Heart left ventricle (tissue), 16 donors: Measurements from ENCODE around the gene CACNA1C. TPM values are rescaled to one million over a fixed set of nuclear protein-coding genes. Genes with fewer than 3 reads are reported as not detected.

Experiments
- ATAC-seq, 4 donors: fragments of 200-7000 bp; cut with Tn5 transposase; one replicate each; pipeline ENCODE4 v1.9.1; 2020 to 2022; ENCODE audit warnings: moderate library complexity in 4 of 4, mild to moderate bottlenecking in 3 of 4, moderate number of reproducible peaks in 1 of 4
- DNase-seq, 5 donors: peaks; one replicate each; pipeline ENCODE4 v3.0.0-alpha.2; 2020
- H3K27ac ChIP-seq, 12 donors: fragments of 200-600 bp; sonication (generic) in 4 of 12; one replicate each; pipeline versions ENCODE4 v1.5.0 to v1.8.0; 2016 to 2022; ENCODE audit warnings: mild to moderate bottlenecking in 2 of 12
- H3K27me3 ChIP-seq, 9 donors: fragments of 200-600 bp; sonication (generic) in 2 of 9; one replicate each; pipeline versions ENCODE4 v1.5.1 to v1.8.0; 2016 to 2022; ENCODE audit warnings: mild to moderate bottlenecking in 3 of 9
- H3K36me3 ChIP-seq, 9 donors: fragments of 200-600 bp; sonication (generic) in 2 of 9; one replicate each; pipeline versions ENCODE4 v1.5.0 to v1.8.0; 2018 to 2022; ENCODE audit warnings: mild to moderate bottlenecking in 2 of 9
- H3K4me1 ChIP-seq, 12 donors: fragments of 200-600 bp; sonication (generic) in 4 of 12; one replicate each; pipeline versions ENCODE4 v1.5.0 to v1.8.0; 2016 to 2022; ENCODE audit warnings: mild to moderate bottlenecking in 3 of 12
- H3K4me3 ChIP-seq, 12 donors: fragments of 200-600 bp; sonication (generic) in 4 of 12; one replicate each; pipeline versions ENCODE4 v1.5.0 to v1.8.0; 2017 to 2022; ENCODE audit warnings: mild to moderate bottlenecking in 9 of 12, moderate library complexity in 4 of 12
- H3K9me3 ChIP-seq, 12 donors: fragments of 200-600 bp; sonication (generic) in 4 of 12; one replicate each; pipeline versions ENCODE4 v1.5.0 to v1.8.0; 2016 to 2022; ENCODE audit warnings: mild to moderate bottlenecking in 1 of 12
- POLR2A ChIP-seq, 2 donors: fragments of 450-650 bp; IDR thresholded peaks; one replicate each; pipeline ENCODE4 v1.6.1; 2017; ENCODE audit warnings: antibody characterized with exemption in 2 of 2, mild to moderate bottlenecking in 2 of 2, moderate library complexity in 2 of 2
- WGBS, 4 donors: extraction: QIAGEN DNeasy Blood & Tissue Kit in 2 of 4; methylation state at CpG; one replicate each; pipeline versions ENCODE4 v1.1.5 to v1.1.7; 2013 to 2018; 5-methylcytosine and 5-hydroxymethylcytosine counted together
- intact Hi-C, 10 donors: fragments of 100-400 bp; cut with DNase I; formaldehyde crosslinking; loops; one replicate each; pipeline versions ENCODE4 v1.11.1 to v1.14.2; 2022
- polyA plus RNA-seq, 2 donors: library from polyadenylated mRNA; stranded (reverse); fragments of 200-250 nt; gene quantifications; one replicate each; pipeline ENCODE4 v1.2.3, GENCODE V29; 2013
- total RNA-seq, 9 donors: library from RNA; depleted of rRNA in 2 of 9; stranded (reverse); fragments of >200 nt in 2 of 9; fragmentation: NEBNext Ultra II Directional in 3 of 9; extraction: Animal tissue kit (Norgen Biotek cat#: 25700) in 3 of 9; gene quantifications; one replicate each; pipeline versions ENCODE4 v1.1.0 to v1.2.4, GENCODE V29; 2016 to 2023
- TF ChIP-seq, protein P1 (sequence below), 12 donors: fragments of 200-600 bp; sonication (generic) in 4 of 12; IDR thresholded peaks; one replicate each; pipeline versions ENCODE4 v1.5.0 to v1.8.0; 2018 to 2022; ENCODE audit warnings: antibody characterized with exemption in 12 of 12, mild to moderate bottlenecking in 5 of 12
- donor health status: ischemic (EF 13 %, LVEDD 7.1; RV severe dilation, severe dysfunction).
- donor health status: healthy with polysubstance abuse.
- donor health status: DM: no; HTN: yes; CAD: no.
- donor health status: DM: no; HTN: no; CAD: no.
- donor health status: ischemic (EF 25% LVEDD 6.9; RV normal size, moderate dysfunction).
- donor health status: ischemic (EF 25% LVEDD 5.7; RV mildly dilated, moderate dysfunction).
- donor health status: healthy.
- donor health status: DM: yes; HTN: yes; CAD: no.
- donor health status: ischemic (EF 35%, LVEDD 5.7; RV mildly dilated, moderate dysfunction).
- donor health status: nonischemic (EF 11% LVEDD 7.7; RV severe dilation, severe dysfunction).
- donor health status: DM: yes; HTN: yes; CAD: no.
- donor health status: PGD.
- donor health status: ischemic (EF 29% LVEDD 5.4; RV normal size, mild dysfunction).
- donor health status: nonischemic (EF 23%, LVEDD 6.1; RV moderate dilation, normal function).

CACNA1C gene
- total and polyA plus RNA-seq, 11 donors: 41.9 to 196 (median 164) TPM

DNA sequence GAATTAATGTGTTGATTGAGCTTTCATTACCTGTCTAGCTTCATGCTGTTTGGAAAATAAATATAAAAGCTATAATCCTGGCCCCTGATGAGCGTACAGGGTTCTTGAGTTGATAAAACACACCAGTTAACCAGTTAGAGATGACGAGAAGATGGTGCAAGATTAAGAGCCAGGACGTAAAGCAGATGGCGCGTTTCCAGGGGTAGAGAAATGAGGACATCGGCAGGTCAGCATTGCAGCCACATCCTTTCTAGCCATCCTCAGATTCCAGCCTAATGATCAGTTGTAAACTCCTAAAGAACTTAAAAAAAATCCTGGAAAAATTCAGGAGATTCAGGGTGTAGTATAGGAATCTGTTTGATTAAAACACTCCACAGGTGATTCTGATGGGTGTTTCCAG is 203.7 kb downstream of the CACNA1C start:
- Histone ChIP-seq H3K4me3 (no peak overlapping the region), H3K4me1 (peaks cover 5 to 72% (median 41%) of the 10 kb centered on the region in 12 donors), H3K9me3 (no peaks in the 10 kb centered on the region), H3K27me3 (no peaks in the 10 kb centered on the region), H3K27ac (peak overlapping the region in 4 of 12 donors; percentile 18 to 40 (median 32)), H3K36me3 (peaks cover 0 to 2% (median 0%) of the 10 kb centered on the region in 9 donors)
- ATAC-seq (no peak), DNase-seq (no peak)
- TF ChIP-seq, protein P1, sequence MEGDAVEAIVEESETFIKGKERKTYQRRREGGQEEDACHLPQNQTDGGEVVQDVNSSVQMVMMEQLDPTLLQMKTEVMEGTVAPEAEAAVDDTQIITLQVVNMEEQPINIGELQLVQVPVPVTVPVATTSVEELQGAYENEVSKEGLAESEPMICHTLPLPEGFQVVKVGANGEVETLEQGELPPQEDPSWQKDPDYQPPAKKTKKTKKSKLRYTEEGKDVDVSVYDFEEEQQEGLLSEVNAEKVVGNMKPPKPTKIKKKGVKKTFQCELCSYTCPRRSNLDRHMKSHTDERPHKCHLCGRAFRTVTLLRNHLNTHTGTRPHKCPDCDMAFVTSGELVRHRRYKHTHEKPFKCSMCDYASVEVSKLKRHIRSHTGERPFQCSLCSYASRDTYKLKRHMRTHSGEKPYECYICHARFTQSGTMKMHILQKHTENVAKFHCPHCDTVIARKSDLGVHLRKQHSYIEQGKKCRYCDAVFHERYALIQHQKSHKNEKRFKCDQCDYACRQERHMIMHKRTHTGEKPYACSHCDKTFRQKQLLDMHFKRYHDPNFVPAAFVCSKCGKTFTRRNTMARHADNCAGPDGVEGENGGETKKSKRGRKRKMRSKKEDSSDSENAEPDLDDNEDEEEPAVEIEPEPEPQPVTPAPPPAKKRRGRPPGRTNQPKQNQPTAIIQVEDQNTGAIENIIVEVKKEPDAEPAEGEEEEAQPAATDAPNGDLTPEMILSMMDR (IDR thresholded peaks at IDR 0.05): no peak
- TF ChIP-seq POLR2A (IDR thresholded peaks at IDR 0.05): no peak
- intact Hi-C loops: loop anchor here in 2 of 10 donors (5.0 to 10.0 kb wide), 2 partner anchors 64 to 202 kb away; partner anchors contain the start of gene CACNA1C (in 1 of the 2)
- 70 to 79% (median 75%) methylated on average over 6 of the region's 6 CpGs for WGBS, 4 donors

DNA sequence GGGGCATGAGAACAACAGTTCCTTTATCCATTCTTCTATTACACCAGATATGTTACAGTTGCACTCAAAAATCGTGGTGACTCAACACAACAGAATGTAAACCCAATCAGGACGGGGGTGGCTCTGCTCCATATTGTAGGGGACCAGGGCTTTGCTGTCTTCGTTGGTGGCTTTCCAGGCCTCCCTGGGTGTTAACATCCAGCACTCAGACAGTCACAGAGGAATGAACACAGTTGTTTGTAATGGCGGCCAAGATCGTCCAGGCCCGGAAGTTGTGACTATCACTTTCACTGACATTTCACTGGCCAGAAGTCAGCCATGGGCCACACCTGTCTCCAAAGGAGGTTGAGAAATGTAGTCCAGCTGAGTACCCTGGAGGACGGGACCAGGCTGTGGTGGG is 204.1 kb downstream of the CACNA1C start:
- Histone ChIP-seq H3K4me3 (no peak overlapping the region), H3K4me1 (peaks cover 5 to 72% (median 42%) of the 10 kb centered on the region in 12 donors), H3K9me3 (no peaks in the 10 kb centered on the region), H3K36me3 (peaks cover 0 to 2% (median 0%) of the 10 kb centered on the region in 9 donors), H3K27me3 (no peaks in the 10 kb centered on the region), H3K27ac (peak overlapping the region in 5 of 12 donors; percentile 15 to 40 (median 31))
- DNase-seq: peak in 1 of 5 donors; percentile 59
- TF ChIP-seq, protein P1 (IDR thresholded peaks at IDR 0.05): no peak
- TF ChIP-seq POLR2A (IDR thresholded peaks at IDR 0.05): no peak
- peak; percentile 18 to 65 (median 53) for ATAC-seq
- 55 to 58% (median 56%) methylated on average over 7 of the region's 7 CpGs for WGBS, 4 donors
- intact Hi-C loops: loop anchor here in 2 of 10 donors (5.0 to 10.0 kb wide), 2 partner anchors 65 to 202 kb away; partner anchors contain the start of gene CACNA1C (in 1 of the 2)

DNA sequence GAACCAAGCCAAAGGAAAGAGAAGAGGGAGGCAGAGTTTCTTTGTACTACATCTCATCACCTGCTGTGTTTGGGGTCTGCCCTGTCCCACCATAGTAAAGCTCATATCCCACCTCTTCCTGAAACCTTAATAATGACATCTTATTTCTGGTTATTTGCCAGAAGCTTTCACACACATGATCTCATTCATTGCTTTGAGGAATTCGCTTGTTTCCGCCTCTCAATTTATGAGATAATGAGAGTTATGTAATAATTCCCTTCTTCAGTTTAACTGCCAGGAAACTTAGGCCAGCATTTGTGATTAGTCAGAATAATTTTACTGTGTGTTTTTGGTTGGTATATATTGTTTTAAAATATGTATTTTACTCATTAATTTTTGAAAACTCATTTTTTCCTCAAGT is 205.2 kb downstream of the CACNA1C start:
- intact Hi-C loops: loop anchor here in 2 of 10 donors (5.0 to 10.0 kb wide), 2 partner anchors 66 to 203 kb away; partner anchors contain the start of gene CACNA1C (in 1 of the 2)

DNA sequence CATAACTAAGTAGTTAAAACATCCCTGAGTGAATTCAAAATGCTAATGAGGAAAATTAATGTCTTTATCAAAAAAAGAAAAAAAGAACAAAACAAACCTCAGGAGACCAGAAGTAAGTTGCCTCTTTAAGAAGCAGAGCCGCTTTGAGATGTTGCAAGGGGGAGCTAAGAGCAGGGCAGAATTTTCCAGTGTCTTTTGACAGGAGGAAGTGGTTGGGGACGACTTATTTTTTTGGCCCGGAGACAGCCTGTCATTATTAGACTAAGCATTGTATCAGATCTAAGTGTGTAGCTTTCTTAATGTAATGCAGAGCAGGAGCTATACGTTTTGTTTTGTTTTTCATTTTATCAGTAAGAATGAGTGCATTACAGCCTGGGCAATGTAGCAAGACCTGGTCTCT is 206.6 kb downstream of the CACNA1C start:
- Histone ChIP-seq H3K27me3 (no peaks in the 10 kb centered on the region), H3K4me3 (no peak overlapping the region), H3K27ac (peak overlapping the region in 5 of 12 donors; percentile 21 to 42 (median 36)), H3K4me1 (peaks cover 5 to 76% (median 52%) of the 10 kb centered on the region in 12 donors), H3K36me3 (peaks cover 0 to 2% (median 0%) of the 10 kb centered on the region in 9 donors), H3K9me3 (no peaks in the 10 kb centered on the region)
- intact Hi-C loops: loop anchor here in 2 of 10 donors (5.0 to 10.0 kb wide), 2 partner anchors 67 to 205 kb away; partner anchors contain the start of gene CACNA1C (in 1 of the 2)
- 27 to 34% (median 32%) methylated on average over 4 of the region's 4 CpGs for WGBS, 4 donors
- DNase-seq (no peak), ATAC-seq (no peak)
- no peak for TF ChIP-seq POLR2A (IDR thresholded peaks at IDR 0.05)
- TF ChIP-seq, protein P1 (IDR thresholded peaks at IDR 0.05): no peak

More for the DNA sequence above, 205.2 kb downstream of the CACNA1C start:
- H3K27ac ChIP-seq: peak overlapping the region in 4 of 12 donors; percentile 15 to 39 (median 28)
- ATAC-seq (no peak), DNase-seq (no peak)
- no peak overlapping the region for H3K4me3 ChIP-seq
- peaks cover 0 to 2% (median 0%) of the 10 kb centered on the region in 9 donors for H3K36me3 ChIP-seq
- H3K27me3 ChIP-seq: no peaks in the 10 kb centered on the region
- no peaks in the 10 kb centered on the region for H3K9me3 ChIP-seq
- TF ChIP-seq POLR2A (IDR thresholded peaks at IDR 0.05): no peak
- TF ChIP-seq, protein P1 (IDR thresholded peaks at IDR 0.05): no peak
- WGBS, 4 donors: 45 to 67% (median 55%) methylated on average over 2 of the region's 2 CpGs
- H3K4me1 ChIP-seq: peaks cover 4 to 72% (median 47%) of the 10 kb centered on the region in 12 donors
